HUDEP-2 (cell line): ENCODE measurements around the gene DCDC1.

Experiments
- DNase-seq, 76 experiments: peaks; one replicate each; lab custom pipeline; 2025; ENCODE audit not compliant: unreplicated experiment in 76 of 76; lab: John Stamatoyannopoulos, UW

The DCDC1 gene

GRCh38 chr11:31237819-31238760, 131.4 kb downstream of the DCDC1 start:
- no peak for DNase-seq

DNA sequence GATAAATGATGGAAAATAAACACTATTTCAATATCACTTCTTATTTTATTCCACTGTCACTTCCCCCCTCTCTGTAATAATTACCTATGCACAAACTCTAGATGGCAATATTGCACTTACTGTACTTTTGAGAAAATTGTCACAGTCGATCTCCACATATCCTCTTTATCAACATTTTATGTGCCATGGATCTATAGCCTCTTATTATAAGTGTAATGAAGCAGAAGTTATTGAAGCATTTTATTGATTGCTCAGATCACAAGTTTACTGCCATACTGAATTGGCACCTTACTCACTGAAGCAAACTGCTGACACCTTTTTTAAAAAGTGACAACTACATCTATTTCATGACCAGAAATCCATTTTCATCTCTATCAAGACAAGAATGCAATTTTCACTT, 133.4 kb downstream of the DCDC1 start:
- peak in 2 of 76 experiments; percentile 2 to 5 for DNase-seq

GRCh38 chr11:31233425-31233824, 136.1 kb downstream of the DCDC1 start:
- no peak for DNase-seq

DNA sequence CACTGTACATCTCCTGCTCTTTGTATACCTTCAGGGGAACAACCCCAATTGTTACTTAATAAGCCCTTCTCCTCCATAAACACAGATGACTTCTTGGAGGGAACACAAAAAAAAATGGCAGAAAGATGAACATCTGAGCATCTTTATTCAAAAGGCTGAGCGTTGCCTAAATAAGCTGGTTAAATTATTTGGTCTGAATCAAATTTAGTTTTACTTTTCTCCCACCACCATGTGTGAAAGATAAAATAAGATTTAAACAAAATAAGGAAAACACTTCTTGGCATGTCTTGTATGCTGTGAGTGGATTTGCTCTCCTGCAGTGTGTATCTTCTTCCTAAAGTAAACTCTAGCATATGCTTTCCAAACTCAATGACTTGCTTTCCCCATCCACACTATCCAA, 137.9 kb downstream of the DCDC1 start:
- DNase-seq: no peak

- no peak for DNase-seq
Observed at GRCh38 chr11:31218847-31219246, 150.7 kb downstream of the DCDC1 start.

- DNase-seq: no peak
Observed at GRCh38 chr11:31214372-31214771, 155.2 kb downstream of the DCDC1 start.

GRCh38 chr11:31199378-31199777, 170.2 kb downstream of the DCDC1 start:
- DNase-seq: no peak

DNA sequence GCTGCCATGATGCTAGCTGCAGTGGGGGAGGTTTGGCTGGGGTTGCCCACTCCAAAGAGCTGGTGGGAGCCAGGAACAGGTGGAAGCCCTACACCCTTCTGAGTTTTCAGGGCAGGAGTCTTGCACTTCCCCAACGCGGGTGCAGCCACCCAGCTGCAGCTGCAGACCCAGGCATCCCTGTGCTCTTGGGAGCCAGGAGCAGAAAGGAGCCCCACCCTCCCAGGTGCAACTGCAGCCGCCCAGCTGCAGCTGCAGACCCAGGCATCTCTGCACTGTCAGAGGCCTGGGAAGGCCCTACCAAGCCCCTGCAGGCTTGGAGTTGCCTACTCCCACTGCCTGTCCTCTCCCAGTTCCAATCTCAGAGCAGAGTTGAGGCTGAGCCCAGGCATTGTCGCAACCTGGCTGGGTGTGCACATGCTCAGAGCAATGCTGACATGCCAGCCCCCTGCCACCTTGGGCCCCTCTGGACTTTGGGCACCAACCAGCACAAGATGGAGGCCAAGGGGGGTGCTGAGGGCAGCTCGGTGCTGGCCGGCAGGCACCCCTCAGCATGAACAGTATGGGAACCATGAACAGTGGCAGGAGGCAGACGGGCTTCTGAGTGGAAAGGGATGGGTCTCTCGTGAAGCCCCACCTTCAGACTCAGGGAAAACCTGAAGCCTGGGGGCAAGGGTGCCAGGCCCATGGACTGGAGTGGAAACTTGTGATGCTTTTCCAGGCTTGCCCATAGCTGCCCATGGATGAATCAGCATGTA, 195.4 kb downstream of the DCDC1 start:
- DNase-seq: no peak

DNA sequence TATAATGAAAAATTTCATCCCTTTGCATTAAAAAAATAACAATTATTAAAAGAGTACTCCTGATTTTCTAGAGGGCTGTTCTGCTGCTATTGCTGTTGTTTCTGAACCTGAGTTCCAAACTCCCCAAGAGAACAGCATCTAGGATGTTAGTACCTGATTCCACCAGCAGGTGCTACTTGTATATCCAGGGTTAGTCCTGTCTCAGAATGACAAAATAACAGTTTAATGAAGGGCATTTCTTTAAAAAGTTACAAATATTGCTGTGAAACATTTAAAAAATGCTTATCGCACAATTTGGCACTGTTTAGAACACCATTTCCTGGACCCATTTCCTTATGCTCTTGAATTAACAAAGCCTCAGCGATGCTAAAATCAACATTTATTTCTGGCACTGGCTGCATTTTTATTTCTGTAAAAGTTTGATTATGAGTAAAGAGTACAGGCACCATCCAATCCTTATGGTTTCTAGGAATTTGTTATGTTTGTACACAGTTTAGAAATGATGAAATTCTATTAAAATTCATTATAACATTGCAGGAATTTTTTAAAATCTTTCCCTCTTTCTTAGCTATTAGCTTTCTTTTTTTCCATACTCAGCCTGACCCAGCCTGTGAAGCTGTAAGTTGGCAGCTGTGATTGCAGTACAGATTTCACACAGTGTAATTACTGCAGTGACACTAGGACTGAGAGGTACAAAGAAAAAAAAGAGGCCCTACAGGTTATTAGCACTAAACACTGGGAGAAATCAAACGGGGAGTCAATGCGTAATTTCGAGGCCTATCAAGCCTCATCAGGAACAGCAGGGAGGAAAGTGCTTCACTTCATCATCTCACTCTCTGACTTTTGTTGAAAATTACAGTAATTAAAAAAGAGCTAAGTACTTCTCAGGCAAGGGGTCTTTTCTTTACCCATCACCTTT, 208.8 kb downstream of the DCDC1 start:
- DNase-seq: peak in 2 of 76 experiments; percentile 1 to 2

- DNase-seq: no peak
Observed at GRCh38 chr11:31150841-31151240, 218.7 kb downstream of the DCDC1 start.

- no peak for DNase-seq
Observed at GRCh38 chr11:31150011-31150410, 219.5 kb downstream of the DCDC1 start.

- peak in 1 of 76 experiments; percentile 4 for DNase-seq
Observed at GRCh38 chr11:31141789-31142188, 227.8 kb downstream of the DCDC1 start.

- DNase-seq: no peak
Observed at GRCh38 chr11:31139479-31139878, 230.1 kb downstream of the DCDC1 start.

- DNase-seq: no peak
Observed at GRCh38 chr11:31132531-31133421, 236.8 kb downstream of the DCDC1 start.

DNA sequence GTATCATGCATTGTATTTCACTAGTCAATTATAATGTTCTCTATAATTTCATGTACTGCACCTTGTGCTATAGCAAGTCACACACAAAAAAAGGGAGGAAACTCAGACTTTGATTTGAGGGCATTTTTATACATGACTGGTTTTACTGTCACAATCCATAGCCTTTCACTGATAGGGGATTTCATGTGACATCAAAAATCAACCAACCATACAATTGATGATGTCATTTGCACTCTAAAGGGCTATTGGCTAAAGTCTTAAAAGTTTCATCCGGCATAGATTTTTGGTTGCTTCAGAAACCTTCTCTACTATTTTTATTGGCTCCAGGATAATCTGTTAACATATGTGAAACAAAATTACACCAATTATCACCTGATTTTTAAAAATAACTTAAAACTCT, 237.8 kb downstream of the DCDC1 start:
- no peak for DNase-seq

DNA sequence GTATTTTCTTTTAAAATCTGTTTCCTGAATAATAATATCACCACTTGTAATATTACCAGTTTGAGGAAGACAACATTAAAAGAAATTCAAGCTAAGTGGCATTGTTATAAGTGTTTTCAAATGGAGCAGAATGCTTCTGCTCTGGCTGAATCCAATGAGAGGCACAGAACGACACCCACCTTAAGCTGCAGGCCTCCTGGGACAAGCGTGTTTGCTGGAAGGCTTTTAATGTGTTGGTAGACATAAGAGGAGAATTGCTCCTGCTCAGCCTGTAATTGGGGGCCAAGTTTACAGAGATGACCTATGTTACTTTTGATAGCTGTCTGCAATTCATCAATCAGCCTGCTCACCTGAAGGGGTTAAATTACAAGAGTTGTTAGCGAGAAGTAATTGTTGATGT, 242.2 kb downstream of the DCDC1 start:
- DNase-seq: no peak

DNA sequence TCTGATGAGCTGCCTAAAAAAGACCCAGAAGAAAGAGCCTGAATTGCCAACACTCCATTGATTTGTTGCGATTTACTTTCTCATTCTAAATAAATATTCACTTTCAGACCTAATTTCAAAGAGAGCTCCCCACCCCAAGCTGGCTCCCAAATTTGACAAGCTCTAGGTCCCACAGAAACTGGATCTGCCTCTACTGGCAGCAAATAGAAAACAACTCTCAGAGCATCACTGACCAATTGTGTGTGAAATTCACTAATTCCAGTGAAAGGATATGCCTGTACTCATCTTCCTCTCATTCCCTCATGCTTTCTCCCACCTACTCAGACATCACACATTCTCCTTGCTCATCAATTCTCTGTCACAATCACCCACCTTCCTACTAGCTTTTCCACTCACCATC, 249.1 kb downstream of the DCDC1 start:
- no peak for DNase-seq

DNA sequence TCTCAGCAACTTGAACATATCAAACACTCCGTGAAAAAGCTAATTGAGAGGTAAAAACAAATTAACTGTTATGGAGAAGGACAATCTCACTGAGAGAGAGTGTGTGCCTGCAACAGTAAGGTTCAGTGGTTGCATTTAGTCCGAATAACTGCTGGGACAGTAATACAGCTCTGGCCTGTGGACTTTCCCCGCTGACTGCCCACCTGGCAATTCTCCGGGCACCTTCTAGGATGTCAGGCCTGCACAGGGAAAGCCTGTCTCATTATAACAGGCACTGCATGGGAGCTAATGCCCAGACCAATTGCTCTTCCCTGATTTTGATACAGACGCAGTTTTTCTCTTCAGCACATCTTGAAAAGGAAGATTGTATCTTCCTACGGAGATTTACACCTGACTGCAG, 251.0 kb downstream of the DCDC1 start:
- no peak for DNase-seq

DNA sequence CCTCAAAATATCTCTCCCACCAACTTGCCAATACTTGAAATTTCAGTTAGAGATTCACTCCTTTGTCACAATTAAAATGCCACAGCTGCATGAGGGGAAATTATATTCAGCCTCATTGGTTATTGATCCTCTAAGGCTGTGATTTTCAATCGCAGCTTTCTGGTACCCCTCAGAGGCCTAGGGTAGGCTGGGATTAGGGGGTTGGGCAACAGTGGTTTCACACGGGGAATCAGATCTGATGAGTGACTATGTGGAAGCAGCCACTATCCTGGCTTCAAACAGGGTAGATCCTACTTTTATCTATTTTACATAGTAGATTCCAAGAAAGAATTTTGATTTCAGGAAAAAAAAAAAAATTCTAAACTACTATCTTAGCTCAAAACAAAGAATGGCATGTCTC, 252.5 kb downstream of the DCDC1 start:
- DNase-seq: no peak

- no peak for DNase-seq
Observed at GRCh38 chr11:31114442-31114841, 255.1 kb downstream of the DCDC1 start.
